Nephron progenitor cell (in vitro differentiated cells): Measurements from ENCODE around the gene PARD3.

Experiments used
- DNase-seq: peaks from one replicate; pipeline ENCODE4 v3.0.0; 2021
- H3K27ac Mint-ChIP-seq: 2 replicates; pipeline ENCODE4 v1.8.0; 2021; ENCODE audit warnings: mild to moderate bottlenecking, moderate library complexity, mixed read lengths
- H3K27me3 Mint-ChIP-seq: 2 replicates; pipeline ENCODE4 v1.8.0; 2021; ENCODE audit warnings: mild to moderate bottlenecking, low read depth, mixed read lengths; ENCODE audit not compliant: poor library complexity
- H3K36me3 Mint-ChIP-seq: 2 replicates; pipeline ENCODE4 v1.8.0; 2021; ENCODE audit warnings: low read depth, mixed read lengths
- H3K4me1 Mint-ChIP-seq: 2 replicates; pipeline ENCODE4 v1.8.0; 2021; ENCODE audit warnings: mixed read lengths
- H3K4me3 Mint-ChIP-seq: 2 replicates; pipeline ENCODE4 v1.8.0; 2021; ENCODE audit warnings: mild to moderate bottlenecking, moderate library complexity, mixed read lengths
- H3K9me3 Mint-ChIP-seq: 2 replicates; pipeline ENCODE4 v1.8.0; 2021; ENCODE audit warnings: mild to moderate bottlenecking, moderate library complexity, mixed read lengths
- TF ChIP-seq, protein P1 (sequence below): fragments of 200-600 bp; sonication (generic); IDR thresholded peaks from 2 replicates; pipeline ENCODE4 v1.5.0; 2021; ENCODE audit warnings: antibody characterized with exemption

PARD3 gene

DNA sequence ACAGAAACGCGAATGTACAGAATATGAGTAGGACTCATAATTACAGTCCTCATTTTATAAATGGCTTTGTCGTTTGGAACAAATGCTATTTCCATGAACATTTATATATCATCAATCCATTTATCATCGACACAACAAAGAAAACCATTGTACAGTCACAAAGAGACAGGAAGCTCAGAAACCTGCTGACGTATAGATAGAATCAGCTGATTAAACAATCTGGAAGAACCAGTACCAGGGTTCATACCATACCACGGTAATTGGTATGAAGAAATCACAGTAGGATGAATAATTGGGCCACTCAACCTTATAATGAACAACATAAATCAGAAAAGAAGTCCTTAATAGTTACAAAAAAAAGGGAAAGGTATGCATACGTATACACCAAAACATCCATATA, 295.0 kb downstream of the PARD3 start:
- peaks cover 23% of the 10 kb centered on the region for H3K36me3 Mint-ChIP-seq
- peaks cover 3% of the 10 kb centered on the region for H3K27me3 Mint-ChIP-seq
- H3K27ac Mint-ChIP-seq, result peak overlapping the region; percentile 19
- H3K4me1 Mint-ChIP-seq, result peaks cover 5% of the 10 kb centered on the region
- no peak overlapping the region for H3K4me3 Mint-ChIP-seq
- TF ChIP-seq, protein P1, sequence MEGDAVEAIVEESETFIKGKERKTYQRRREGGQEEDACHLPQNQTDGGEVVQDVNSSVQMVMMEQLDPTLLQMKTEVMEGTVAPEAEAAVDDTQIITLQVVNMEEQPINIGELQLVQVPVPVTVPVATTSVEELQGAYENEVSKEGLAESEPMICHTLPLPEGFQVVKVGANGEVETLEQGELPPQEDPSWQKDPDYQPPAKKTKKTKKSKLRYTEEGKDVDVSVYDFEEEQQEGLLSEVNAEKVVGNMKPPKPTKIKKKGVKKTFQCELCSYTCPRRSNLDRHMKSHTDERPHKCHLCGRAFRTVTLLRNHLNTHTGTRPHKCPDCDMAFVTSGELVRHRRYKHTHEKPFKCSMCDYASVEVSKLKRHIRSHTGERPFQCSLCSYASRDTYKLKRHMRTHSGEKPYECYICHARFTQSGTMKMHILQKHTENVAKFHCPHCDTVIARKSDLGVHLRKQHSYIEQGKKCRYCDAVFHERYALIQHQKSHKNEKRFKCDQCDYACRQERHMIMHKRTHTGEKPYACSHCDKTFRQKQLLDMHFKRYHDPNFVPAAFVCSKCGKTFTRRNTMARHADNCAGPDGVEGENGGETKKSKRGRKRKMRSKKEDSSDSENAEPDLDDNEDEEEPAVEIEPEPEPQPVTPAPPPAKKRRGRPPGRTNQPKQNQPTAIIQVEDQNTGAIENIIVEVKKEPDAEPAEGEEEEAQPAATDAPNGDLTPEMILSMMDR, result no peak
- no peak for DNase-seq
- H3K9me3 Mint-ChIP-seq, result no peaks in the 10 kb centered on the region

DNA sequence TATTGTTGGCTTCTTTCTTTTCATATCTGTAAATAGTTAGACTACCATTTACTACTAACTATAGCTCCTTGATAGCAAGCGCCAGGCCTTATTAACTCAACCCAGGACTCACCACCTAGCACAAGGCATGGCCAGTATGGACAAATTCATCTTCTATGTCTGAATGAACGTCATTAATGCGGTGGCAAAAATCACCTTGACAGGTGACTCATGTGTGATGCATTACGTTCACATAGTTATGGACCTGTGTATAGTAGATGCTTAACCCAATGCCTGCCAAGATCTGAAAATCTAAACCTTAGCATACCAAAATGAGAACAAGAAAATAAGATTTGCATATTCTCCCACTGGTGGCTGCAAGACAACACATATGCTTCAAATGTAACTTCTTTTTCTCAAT, 300.8 kb downstream of the PARD3 start:
- Mint-ChIP-seq H3K4me1 (no peaks in the 10 kb centered on the region), H3K36me3 (peaks cover 32% of the 10 kb centered on the region), H3K9me3 (no peaks in the 10 kb centered on the region), H3K4me3 (no peak overlapping the region), H3K27ac (no peak overlapping the region), H3K27me3 (peaks cover 3% of the 10 kb centered on the region)
- DNase-seq, result no peak
- TF ChIP-seq, protein P1, result no peak

DNA sequence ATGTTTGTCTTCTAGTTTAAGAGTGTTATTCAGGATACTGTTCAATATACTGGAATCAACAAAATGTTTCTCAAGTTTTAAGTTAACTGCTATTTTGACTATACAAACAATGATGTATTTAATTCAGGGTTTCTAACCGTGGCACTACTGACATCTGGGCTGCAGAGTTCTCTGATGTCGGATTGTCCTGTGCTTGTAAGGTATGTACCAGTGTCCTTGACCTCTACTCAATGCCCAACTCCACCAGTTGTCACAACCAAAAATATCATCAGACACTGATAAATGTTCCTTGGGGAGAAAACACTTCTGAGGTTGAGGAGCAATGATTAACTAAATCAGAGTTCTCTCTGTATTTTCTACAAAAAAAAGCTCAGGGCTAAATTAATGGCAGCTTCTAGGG, 301.5 kb downstream of the PARD3 start:
- Mint-ChIP-seq H3K36me3 (peaks cover 26% of the 10 kb centered on the region), H3K4me1 (no peaks in the 10 kb centered on the region), H3K4me3 (no peak overlapping the region), H3K9me3 (no peaks in the 10 kb centered on the region), H3K27ac (no peak overlapping the region), H3K27me3 (no peaks in the 10 kb centered on the region)
- TF ChIP-seq, protein P1, result no peak
- no peak for DNase-seq

DNA sequence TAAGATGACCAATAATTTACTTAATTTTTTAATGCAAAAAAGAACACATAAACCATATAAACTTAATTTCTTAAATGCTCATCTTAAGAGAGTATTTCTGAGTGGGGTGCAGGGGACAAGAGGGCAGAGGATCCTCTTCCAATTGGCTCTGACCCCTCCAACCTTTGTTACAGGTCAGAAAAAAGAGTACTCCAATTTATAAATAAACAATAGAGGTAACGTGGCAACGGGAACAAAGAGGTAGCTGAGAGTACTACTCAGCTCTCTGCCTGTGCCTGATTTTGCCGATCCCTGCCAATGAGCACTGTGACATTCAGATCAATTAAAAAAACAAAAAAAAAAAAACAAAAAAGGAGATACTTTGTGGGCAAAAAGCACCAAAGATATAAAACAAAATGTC, 307.9 kb downstream of the PARD3 start:
- Mint-ChIP-seq H3K36me3 (no peaks in the 10 kb centered on the region), H3K4me3 (no peak overlapping the region)

DNA sequence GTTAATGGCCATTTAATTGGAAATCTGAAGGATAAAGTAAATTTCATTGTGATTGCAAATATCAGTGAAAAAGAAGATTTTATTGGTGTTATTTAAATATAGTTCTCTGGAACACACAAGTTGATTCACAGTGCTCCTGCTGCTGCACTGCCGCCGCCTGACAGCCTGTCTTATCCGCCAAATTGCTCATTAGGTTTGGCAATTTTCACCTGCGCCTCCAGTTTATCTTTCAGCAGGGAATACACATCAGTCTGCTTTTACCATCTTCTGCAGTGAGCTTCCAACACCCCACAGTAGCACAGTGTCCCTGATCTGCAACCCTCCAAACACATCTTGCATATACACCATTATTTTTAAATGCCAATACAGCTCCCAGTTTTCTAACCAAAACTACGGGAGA, 308.3 kb downstream of the PARD3 start:
- Mint-ChIP-seq H3K9me3 (no peaks in the 10 kb centered on the region), H3K27ac (no peak overlapping the region), H3K27me3 (no peaks in the 10 kb centered on the region), H3K36me3 (peaks cover 4% of the 10 kb centered on the region), H3K4me1 (peaks cover 10% of the 10 kb centered on the region), H3K4me3 (no peak overlapping the region)
- TF ChIP-seq, protein P1, result no peak
- no peak for DNase-seq

More for the DNA sequence above, 307.9 kb downstream of the PARD3 start:
- TF ChIP-seq, protein P1, result no peak
- Mint-ChIP-seq H3K4me1 (peaks cover 10% of the 10 kb centered on the region), H3K9me3 (no peaks in the 10 kb centered on the region), H3K27ac (no peak overlapping the region), H3K27me3 (no peaks in the 10 kb centered on the region)
- no peak for DNase-seq

DNA sequence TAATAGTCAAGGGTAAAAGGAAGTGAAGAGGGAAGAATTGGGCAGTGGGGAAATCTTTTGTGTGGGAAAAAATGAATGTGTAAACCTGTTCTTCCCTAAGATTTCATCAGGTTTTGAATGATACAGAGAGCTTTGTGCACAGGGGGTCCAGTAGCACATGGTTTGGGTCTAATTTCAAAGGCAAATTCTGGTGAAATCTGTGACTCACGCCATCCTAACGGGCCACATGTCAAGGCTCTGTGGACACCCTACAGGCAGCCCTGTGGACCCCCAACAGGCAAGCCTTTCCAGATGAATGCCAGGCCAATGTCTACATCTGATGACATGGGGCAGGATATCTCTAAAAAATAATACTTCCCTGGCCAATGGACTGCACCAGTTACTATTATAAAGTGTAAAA, 309.8 kb downstream of the PARD3 start:
- H3K27me3 Mint-ChIP-seq, result no peaks in the 10 kb centered on the region
- H3K4me1 Mint-ChIP-seq, result peaks cover 10% of the 10 kb centered on the region
- no peak for DNase-seq
- H3K36me3 Mint-ChIP-seq, result peaks cover 7% of the 10 kb centered on the region
- peak overlapping the region; percentile 17 for H3K27ac Mint-ChIP-seq
- TF ChIP-seq, protein P1, result no peak
- no peak overlapping the region for H3K4me3 Mint-ChIP-seq
- H3K9me3 Mint-ChIP-seq, result no peaks in the 10 kb centered on the region
